Inflammatory macrophage treated with lipopolysaccharide for 1 hour (primary cell): ENCODE data around the gene FNDC3A.
"Not testable (repeated sequence)": the region's sequence is repeated elsewhere in the genome, so short reads cannot be mapped to it uniquely, and the experiment has no call there.

Source experiments
- DNase-seq, 2 donors: peaks; one replicate each; pipeline ENCODE4 v3.0.0-alpha.2; 2020 to 2022

FNDC3A gene

GRCh38 chr13:49093376-49093775, 117.7 kb downstream of the FNDC3A start:
- no peak for DNase-seq

DNA sequence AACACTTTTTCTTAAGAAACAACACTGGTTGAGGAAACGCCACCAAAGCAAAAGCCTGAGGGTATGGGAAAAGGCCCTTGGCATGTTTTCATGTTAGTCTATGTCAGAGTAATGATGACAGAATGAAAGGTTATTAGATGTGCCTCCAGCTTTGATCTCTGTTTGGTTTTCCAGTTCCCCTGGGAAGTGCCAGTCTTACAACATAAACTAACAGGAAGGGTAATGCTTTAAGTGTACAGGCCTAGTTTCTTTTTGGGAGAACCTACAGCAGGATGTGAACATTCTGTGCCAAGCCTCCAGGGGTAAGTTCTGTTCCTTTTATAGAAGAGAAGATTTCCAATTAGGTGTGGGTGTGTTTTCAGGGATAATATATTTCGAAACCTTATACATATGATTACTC, 121.7 kb downstream of the FNDC3A start:
- peak; percentile 76 to 91 for DNase-seq

DNA sequence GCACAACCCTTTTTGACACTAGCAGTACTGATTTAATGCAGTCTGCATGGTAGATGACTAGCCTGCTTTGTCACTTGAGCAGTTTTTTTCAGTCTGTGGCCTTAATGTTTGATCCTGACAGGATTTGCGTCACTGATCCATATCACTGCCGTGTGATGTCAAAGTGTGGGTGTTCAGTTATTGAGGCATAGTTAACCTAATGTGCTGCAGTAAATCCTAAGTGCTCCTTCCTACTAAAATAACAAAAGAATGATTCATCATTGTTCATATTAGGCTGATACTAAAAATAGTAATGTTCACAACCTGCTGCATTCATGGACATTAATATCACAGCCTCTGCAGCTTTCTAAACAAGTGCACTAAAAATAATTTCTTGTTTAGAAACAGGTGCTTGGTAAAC, 122.5 kb downstream of the FNDC3A start:
- peak; percentile 38 to 64 for DNase-seq

DNA sequence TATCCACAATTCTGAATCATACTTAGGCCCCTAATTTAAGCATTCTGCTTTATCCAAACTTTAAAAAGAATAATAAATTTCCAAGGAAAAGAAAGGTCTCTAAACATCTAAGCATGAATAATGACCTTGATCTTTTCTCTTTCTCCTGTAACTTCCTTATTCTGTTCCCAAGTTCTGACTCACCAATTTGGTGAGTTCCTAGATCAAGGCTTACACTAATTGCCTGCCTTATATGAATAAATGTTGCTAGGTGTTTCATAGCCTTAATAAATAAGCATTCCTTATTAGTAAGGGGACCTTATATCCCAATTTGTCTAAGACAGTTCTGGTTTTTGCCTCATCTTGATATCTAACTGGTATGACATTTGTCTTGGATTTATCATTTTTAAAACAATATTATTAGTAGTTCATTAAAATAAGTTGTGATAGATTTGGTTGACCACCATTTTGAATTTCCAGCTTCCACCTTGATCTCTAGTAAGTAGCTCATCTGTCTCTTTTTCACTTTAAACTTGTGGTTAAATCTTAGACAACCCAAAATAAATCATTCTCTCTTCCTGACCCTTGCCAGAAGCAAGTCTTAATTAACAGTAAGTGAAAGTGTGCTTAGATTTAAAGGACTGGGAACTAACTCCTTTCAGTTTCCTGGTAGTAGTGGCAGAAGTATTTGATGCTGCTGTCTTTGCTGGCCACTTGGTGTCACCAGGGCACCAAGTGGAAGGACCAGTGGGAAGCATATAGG, 123.2 kb downstream of the FNDC3A start:
- peak; percentile 42 to 48 for DNase-seq

GRCh38 chr13:49099513-49099877, 123.8 kb downstream of the FNDC3A start:
- DNase-seq, result no peak

- DNase-seq, result no peak
Observed at GRCh38 chr13:49100637-49101570, 125.2 kb downstream of the FNDC3A start.

GRCh38 chr13:49108196-49108595, 132.5 kb downstream of the FNDC3A start:
- peak; percentile 43 to 51 for DNase-seq

- DNase-seq, result peak; percentile 80
Observed at GRCh38 chr13:49110122-49110912, 134.6 kb downstream of the FNDC3A start.

DNA sequence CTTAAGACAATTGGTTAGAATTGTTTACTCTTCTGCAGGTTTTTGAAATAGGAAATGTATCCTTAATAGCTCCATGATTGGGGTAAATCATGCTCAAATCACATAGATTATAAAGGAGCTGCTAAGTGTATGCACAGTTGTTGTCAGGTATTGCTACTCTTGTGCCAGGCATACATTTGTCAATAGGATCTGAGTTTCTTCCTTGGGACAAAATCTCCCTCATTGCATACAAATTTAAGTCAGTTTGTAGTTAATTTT, 135.1 kb downstream of the FNDC3A start:
- DNase-seq, result no peak

- no peak for DNase-seq
Observed at GRCh38 chr13:49112782-49113525, 137.2 kb downstream of the FNDC3A start.

- DNase-seq, result peak in 1 of 2 donors; percentile 30
Observed at GRCh38 chr13:49113526-49114286, 138.0 kb downstream of the FNDC3A start.

- DNase-seq, result no peak
Observed at GRCh38 chr13:49116873-49117272, 141.2 kb downstream of the FNDC3A start.

DNA sequence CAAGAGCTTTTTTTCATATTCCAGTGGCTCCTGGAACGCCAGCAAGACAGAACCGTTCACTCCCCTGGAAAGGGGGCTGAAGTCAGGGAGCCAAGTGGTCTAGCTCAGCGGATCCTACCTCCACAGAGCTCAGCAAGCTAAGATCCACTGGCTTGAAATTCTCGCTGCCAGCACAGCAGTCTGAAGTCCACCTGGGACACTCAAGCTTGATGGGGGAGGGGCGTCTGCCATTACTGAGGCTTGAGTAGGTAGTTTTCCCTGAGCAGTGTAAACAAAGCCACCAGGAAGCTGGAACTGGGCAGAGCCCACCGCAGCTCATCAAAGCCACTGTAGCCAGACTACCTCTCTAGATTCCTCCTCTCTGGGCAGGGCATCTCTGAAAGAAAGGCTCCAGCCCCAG, 142.7 kb downstream of the FNDC3A start:
- not testable (repeated sequence) for DNase-seq

GRCh38 chr13:49124693-49125304, 149.1 kb downstream of the FNDC3A start:
- no peak for DNase-seq

GRCh38 chr13:49125964-49126524, 150.3 kb downstream of the FNDC3A start:
- no peak for DNase-seq

- DNase-seq, result peak; percentile 40 to 48
Observed at GRCh38 chr13:49132479-49133002, 156.8 kb downstream of the FNDC3A start.

GRCh38 chr13:49134305-49134704, 158.6 kb downstream of the FNDC3A start:
- no peak for DNase-seq

DNA sequence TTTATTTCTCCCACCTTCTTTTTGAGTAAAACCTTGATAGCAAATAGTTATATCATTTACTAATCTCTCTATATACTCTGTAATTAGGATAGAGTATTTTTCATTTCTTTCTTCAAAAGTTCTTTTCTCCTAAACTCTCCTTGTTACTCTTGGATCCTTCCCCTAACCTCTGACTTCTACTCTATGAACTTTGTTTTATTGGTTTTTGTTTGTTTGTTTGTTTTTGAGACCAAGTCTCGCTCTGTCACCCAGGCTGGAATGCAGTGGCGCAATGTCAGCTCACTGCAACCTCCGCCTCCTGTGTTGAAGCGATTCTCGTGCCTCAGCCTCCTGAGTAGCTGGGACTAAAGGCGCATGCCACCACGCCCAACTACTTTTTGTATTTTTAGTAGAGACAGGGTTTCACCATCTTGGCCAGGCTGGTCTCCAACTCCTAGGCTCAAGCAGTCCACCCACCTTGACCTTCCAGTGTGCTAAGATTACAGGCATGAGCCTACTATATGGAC, 161.5 kb downstream of the FNDC3A start:
- DNase-seq, result not testable (repeated sequence)

GRCh38 chr13:49140910-49141611, 165.3 kb downstream of the FNDC3A start:
- peak in 1 of 2 donors; percentile 10 for DNase-seq

GRCh38 chr13:49146950-49147355, 171.2 kb downstream of the FNDC3A start:
- peak; percentile 27 to 49 for DNase-seq
